DMS153 (cell line): Measurements from ENCODE around the gene NTMT2.
"Not testable (repeated sequence)": the region's sequence is repeated elsewhere in the genome, so short reads cannot be mapped to it uniquely, and the experiment has no call there.

Experiments
- DNase-seq: peaks from one replicate; lab custom pipeline; 2025; lab: John Stamatoyannopoulos, UW

Gene NTMT2

GRCh38 chr1:170145770-170146676 is at the start of gene NTMT2:
TSS of gene NTMT2 (plus strand) at chr1:170145959. CDS start at chr1:170146108, 149 bp downstream.
- peak; percentile 4 for DNase-seq

GRCh38 chr1:170095976-170096748 is 49.6 kb upstream of the NTMT2 start:
- DNase-seq = no peak

DNA sequence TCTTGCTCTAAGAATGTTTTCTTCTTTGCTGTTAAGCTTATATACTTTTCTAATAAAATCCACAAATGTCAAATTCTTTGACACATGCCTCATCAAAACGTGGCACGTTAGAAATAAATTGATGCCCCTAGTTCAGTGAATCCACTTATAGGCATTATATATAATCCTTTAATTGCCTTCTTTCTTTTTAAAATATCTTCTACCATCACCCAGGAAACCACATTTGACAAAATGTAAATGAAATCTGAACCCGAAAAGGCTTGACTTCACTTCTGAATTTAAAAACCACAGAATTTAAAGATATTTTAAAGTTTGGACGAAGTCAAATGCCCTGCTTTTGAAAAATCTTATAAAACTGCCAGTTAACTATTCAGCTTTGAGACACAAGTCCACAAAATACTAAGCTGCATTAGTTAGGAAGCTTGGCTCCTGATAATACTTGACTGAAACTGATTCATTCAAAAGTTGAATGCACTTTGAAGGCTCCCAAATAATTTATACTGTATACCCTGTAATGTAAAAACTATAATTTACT is 48.9 kb upstream of the NTMT2 start:
- no peak for DNase-seq

- DNase-seq = peak; percentile 6
Observed at GRCh38 chr1:170097449-170097948, 48.3 kb upstream of the NTMT2 start.

DNA sequence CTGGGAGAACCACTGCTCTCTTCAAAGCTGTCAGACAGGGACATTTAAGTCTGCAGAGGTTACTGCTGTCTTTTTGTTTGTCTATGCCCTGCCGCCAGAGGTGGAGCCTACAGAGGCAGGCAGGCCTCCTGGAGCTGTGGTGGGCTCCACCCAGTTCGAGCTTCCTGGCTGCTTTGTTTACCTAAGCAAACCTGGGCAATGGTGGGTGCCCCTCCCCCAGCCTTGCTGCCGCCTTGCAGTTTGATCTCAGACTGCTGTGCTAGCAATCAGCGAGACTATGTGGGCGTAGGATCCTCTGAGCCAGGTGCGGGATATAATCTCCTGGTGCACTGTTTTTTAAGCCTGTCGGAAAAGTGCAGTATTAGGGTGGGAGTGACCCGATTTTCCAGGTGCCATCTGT is 32.6 kb upstream of the NTMT2 start:
- DNase-seq = not testable (repeated sequence)

DNA sequence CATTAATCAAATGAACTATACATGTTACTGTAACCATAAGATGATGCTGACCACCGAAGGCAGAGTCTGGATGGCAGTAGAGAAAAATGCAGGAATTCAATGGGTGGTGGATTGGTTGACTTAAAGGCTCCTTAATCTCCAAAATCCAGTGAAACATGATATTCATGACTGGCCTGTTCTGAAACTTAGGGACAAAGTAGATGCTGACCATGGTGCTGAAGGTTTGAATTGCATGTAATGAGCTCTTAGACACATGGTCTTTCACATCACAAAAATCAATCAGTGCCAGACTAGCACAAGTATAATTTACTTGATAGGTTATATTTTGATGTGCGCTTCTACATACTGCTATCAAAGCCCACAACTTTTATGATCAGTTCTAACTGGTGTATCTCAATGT is 30.9 kb upstream of the NTMT2 start:
- no peak for DNase-seq

DNA sequence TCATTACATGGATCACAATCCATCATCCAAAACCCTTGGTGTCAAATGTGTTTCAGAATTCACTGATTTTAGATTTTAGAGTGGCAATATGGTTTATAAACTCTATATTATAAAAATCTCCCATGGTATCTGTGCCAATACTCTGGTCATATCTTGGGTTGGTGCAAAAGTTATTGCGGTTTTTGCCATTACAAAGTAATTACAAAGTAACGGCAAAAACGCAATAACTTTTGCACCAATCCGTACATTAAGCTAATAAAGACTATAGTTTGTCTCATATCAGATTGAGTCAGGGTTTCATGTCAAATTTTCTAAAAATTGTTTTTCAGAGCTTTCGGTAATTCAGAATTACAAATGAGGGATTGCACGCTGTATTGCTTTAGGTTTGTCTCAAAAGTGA is 23.4 kb upstream of the NTMT2 start:
- DNase-seq = no peak

- DNase-seq = no peak
Observed at GRCh38 chr1:170125269-170125668, 20.5 kb upstream of the NTMT2 start.

- no peak for DNase-seq
Observed at GRCh38 chr1:170126696-170127095, 19.1 kb upstream of the NTMT2 start.

- no peak for DNase-seq
Observed at GRCh38 chr1:170131450-170131849, 14.3 kb upstream of the NTMT2 start.

DNA sequence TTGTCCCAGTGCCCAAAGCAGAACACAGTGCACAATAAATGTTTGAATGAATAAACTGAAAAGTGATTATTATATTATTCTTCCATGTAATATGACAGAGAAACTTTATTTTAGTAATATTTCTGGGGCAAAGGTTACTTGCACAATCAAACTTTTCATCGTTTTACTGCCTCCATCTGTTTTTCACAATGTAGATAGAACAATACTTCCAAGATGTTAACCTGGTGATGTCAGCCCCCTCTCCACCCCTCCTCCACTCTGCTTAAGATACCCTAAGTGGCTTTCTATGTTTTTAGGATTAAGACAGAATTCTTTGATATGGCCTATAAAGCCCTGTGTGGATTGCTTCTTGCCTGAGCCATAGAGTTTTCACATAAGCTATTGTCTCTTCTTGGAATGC is 13.8 kb upstream of the NTMT2 start:
- no peak for DNase-seq

- DNase-seq = no peak
Observed at GRCh38 chr1:170133766-170134495, 11.8 kb upstream of the NTMT2 start.

- DNase-seq = no peak
Observed at GRCh38 chr1:170134521-170134920, 11.2 kb upstream of the NTMT2 start.

GRCh38 chr1:170140371-170140770 is 5.4 kb upstream of the NTMT2 start:
- no peak for DNase-seq

GRCh38 chr1:170145061-170145460 is 698 bp upstream of the NTMT2 start:
- no peak for DNase-seq

DNA sequence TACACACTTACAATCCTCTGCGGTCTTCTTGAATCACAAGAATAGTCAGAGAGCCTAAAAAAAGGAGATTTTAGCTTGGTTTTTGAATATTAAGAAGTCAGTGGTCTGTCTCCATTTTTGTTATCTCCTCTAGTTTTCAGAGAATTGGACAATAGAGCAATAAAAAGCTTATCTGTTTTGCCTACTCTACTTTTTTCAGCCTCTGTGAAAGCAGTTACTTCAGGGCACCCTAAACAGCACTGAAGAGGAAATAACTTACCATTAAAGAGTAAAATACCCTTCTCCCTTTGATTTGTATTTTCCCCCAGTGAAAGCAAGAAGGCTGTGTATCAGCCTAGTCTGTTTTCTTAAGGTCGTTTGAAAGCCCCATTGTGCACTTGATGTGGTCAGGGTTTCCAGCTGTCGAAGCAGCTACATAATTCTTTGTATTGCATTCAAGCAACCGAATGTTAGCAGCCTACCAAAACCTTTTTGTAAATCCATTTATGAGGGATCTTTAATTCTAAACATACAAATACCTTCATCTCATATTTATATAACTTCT is 1.0 kb downstream of the NTMT2 start:
- DNase-seq = no peak

GRCh38 chr1:170149241-170149640 is 3.5 kb downstream of the NTMT2 start:
- no peak for DNase-seq

DNA sequence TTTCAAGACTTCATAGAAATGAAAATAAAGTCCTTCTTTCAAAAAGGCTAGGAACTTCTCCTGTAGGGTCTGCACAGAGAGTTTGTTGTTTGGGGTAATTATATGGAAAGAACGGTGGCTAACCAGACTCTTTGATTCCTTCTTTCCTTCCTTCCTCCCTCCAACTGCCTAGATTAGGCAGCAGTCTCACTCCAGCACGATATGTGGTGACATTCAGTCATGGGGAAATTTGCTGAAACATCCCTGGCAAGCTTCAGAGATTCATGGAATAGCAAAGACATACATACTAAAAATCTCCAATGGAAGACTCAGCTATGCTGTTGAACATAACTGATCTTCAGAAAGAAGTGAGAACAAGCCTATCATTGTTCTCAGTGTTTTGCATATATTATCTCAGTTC is 4.3 kb downstream of the NTMT2 start:
- no peak for DNase-seq

DNA sequence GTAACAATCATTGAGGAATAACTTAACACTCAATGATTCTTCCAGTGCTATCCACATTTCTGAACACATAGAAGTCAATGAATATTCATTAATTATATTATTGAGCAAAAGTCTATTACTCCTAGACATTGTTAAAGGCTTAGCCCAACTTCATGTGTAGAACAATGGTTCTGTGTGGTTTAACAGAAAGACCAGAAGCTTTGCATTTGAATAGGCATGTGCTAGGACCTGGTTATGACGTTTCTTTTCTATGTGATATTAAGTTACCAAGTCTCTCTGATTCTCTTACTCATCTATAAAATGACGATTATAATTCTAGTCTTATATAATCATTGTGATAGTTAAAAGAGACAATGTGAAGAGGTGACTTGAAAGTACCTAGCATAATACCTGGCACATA is 5.2 kb downstream of the NTMT2 start:
- no peak for DNase-seq

- no peak for DNase-seq
Observed at GRCh38 chr1:170153417-170153816, 7.7 kb downstream of the NTMT2 start.

DNA sequence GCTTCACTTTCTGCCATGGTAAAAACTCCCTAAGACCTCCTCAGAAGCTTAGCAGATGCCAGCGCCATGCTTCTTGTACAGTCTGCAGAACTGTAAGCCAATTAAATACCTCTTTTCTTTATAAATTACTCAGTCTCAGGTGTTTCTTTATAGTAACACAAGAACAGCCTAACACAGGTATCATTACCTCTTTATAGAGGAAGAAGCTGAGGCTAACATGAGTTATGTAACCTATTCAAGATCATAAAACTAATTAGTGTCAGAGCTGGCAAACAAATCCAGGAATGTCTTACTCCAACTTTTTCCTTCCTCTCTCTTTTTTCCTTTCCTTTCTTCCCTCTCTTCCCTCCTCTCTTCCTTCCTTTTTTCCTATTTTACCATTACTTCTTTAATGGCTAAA is 9.3 kb downstream of the NTMT2 start:
- DNase-seq = no peak

DNA sequence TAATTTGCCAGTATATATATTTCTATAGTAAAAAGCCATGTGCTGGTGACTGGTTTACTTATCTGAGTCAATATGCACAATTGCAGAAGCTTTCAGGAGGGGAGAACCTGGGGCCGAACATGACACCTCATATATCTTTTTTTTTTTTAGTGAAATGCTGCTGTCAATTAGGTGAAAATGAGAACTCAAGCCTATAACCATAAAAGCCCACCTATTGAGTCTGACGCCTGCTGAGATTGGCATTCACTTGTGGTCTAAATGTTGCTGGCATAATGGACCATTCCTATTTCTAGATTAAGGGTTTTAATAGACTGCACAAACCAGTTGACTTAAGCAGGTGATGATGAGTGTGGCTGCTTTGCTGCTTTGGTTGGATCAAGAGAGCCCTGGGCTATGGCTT is 10.8 kb downstream of the NTMT2 start:
- no peak for DNase-seq
